ENCODE results near the gene MACF1. TPM values are rescaled to one million over a fixed set of nuclear protein-coding genes. Genes with fewer than 3 reads are reported as not detected.

MACF1 gene
- total RNA-seq, 1 experiment from 2014 or later, result 265 TPM

DNA sequence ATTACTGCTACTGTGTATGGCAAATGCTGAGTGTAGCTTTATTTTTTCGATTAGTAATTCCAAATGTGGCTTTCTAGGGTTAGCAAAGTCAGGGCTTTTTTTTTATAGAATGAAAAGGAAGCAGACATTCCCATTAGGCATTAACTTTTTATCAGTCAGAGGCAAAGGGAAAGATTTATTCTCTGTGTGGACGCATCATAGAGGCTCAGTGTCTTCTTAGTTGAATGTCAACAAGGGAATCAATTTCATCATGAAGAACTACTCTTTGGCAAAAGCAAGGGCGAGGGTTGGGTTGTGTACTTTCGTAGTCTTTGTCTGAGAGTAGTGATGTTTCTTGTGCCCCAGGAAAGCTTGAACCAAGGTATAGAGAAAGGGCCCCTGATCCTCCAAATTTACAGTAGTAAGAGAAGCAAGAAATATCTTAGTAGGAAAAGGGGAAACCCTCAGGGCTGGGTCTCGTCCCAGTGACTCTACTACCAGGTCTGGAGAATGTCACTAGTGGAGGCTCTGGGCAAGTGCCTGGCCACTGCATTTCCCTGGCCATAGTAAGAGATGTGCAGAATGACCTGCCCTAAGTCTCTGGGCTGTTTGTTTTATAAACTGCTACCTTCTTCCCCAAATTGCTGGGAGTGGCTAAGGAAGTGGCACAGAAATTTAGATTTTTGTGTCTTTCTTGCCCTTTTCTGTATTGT lies 30.0 kb upstream of the MACF1 start:
- Histone ChIP-seq H3K27ac (ENCODE audit: low read depth, low read length, poor library complexity, severe bottlenecking) (peak overlapping the region; percentile 50), H3K4me1 (ENCODE audit: insufficient read depth, low read length, poor library complexity, severe bottlenecking) (peaks cover 60% of the 10 kb centered on the region)

DNA sequence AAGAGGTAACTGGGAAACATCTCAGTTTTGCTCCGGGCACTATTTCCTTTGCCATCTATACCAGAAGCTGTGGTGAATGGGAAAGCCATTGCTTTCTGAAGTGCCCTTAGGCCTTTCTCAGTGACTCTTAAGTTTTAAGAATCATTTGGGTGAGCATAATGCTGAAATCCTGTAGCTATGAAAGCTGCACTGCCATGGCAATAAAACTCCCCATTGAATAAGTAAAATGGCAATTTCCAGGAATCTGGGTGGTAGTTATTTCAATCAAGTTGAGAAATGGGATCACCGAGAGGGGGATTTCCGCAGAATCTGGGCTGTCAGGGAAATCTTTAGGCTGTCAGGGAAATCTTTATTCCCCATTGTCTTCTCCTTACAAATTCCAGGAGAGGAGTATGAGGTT lies 26.8 kb upstream of the MACF1 start:
- CTCF ChIA-PET, result interaction anchor here (1.0 kb wide), 1 partner anchor 15 kb away, joined by 3 read pairs; no protein-coding TSS in a partner anchor
- no TSS peak for BruUV-seq (replicated peaks)
- intact Hi-C loops (cut with micrococcal nuclease; ENCODE audit: unreplicated experiment), result no loop called here
- H3K4me3 ChIP-seq (ENCODE audit: low read depth, low read length, poor library complexity, severe bottlenecking), result no peak overlapping the region
- no peaks in the 10 kb centered on the region for H3K9me3 ChIP-seq (ENCODE audit: low read depth, low read length, poor library complexity, severe bottlenecking)
- H3K4me1 ChIP-seq (ENCODE audit: insufficient read depth, low read length, poor library complexity, severe bottlenecking), result peaks cover 46% of the 10 kb centered on the region
- DNase-seq (ENCODE audit: low spot score), result no peak
- TF ChIP-seq, protein P1, sequence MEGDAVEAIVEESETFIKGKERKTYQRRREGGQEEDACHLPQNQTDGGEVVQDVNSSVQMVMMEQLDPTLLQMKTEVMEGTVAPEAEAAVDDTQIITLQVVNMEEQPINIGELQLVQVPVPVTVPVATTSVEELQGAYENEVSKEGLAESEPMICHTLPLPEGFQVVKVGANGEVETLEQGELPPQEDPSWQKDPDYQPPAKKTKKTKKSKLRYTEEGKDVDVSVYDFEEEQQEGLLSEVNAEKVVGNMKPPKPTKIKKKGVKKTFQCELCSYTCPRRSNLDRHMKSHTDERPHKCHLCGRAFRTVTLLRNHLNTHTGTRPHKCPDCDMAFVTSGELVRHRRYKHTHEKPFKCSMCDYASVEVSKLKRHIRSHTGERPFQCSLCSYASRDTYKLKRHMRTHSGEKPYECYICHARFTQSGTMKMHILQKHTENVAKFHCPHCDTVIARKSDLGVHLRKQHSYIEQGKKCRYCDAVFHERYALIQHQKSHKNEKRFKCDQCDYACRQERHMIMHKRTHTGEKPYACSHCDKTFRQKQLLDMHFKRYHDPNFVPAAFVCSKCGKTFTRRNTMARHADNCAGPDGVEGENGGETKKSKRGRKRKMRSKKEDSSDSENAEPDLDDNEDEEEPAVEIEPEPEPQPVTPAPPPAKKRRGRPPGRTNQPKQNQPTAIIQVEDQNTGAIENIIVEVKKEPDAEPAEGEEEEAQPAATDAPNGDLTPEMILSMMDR (conservative IDR thresholded peaks at IDR 0.05; ENCODE audit: low read depth, low read length), result no peak
- no peak for TF ChIP-seq EZH2 (IDR thresholded peaks at IDR 0.05; ENCODE audit: borderline replicate concordance, low read depth, low read length, poor library complexity, severe bottlenecking)
- no peaks in the 10 kb centered on the region for H3K36me3 ChIP-seq (ENCODE audit: insufficient read depth, low read length, poor library complexity, severe bottlenecking)
- no peaks in the 10 kb centered on the region for H3K27me3 ChIP-seq (replicated peaks; ENCODE audit: insufficient read depth, low read depth, low read length, poor library complexity)
- POLR2A ChIA-PET (ENCODE audit: low non-redundant PET), result no interaction called here
- no peak overlapping the region for H3K27ac ChIP-seq (ENCODE audit: low read depth, low read length, poor library complexity, severe bottlenecking)

More for the DNA sequence above, 30.0 kb upstream of the MACF1 start:
- DNase-seq (ENCODE audit: low spot score), result no peak
- intact Hi-C loops (cut with micrococcal nuclease; ENCODE audit: unreplicated experiment), result no loop called here
- CTCF ChIA-PET, result no interaction called here
- H3K27me3 ChIP-seq (replicated peaks; ENCODE audit: insufficient read depth, low read depth, low read length, poor library complexity), result no peaks in the 10 kb centered on the region
- no peak for TF ChIP-seq EZH2 (IDR thresholded peaks at IDR 0.05; ENCODE audit: borderline replicate concordance, low read depth, low read length, poor library complexity, severe bottlenecking)
- TF ChIP-seq, protein P1 (conservative IDR thresholded peaks at IDR 0.05; ENCODE audit: low read depth, low read length), result no peak
- no peaks in the 10 kb centered on the region for H3K36me3 ChIP-seq (ENCODE audit: insufficient read depth, low read length, poor library complexity, severe bottlenecking)
- POLR2A ChIA-PET (ENCODE audit: low non-redundant PET), result interaction anchor here (0.6 kb wide), 1 partner anchor 385 kb away, joined by 3 read pairs; no protein-coding TSS in a partner anchor
- no peaks in the 10 kb centered on the region for H3K9me3 ChIP-seq (ENCODE audit: low read depth, low read length, poor library complexity, severe bottlenecking)
- no TSS peak for BruUV-seq (replicated peaks)
- H3K4me3 ChIP-seq (ENCODE audit: low read depth, low read length, poor library complexity, severe bottlenecking), result no peak overlapping the region

DNA sequence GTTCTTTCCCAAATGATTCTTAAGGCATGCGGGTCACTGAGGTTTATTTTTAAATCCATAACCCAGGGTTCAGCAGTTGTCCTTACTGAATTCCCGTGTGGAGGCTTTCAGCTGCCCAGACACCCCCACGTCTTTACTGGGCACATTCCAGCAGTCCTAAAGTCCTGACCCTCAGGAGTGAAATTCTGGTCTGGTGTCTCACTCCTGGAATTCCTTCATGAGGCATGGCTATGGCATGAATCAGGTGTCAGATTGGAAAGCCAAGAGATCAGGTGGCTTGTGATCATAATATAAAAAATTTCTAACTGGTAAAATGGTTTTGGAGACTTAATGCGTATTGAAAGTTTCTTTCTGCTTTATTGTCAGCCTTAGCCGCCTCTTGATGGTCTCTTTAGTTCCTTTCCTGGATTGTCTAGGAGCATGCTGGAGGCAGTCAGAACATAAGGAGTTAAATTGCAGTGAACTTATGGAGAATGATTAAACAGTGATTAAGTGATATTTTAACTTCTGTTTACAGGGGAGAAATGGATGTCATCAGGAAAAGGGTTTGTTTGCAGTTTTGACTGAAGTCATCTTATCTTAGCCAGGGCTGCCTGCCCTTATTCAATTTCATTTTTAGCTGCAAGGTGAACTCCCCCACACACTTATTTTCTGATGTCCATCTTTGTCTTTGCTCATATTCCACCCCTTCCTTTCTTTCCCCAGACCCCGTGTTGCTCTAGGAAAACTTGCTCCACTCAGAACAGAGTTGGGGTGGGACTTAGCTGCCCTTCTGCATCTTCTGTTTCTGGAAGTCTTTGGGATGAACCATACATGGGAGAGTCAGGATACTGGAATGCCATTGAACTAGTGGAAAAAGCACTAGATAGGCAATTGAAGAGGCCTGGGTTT lies 25.7 kb upstream of the MACF1 start:
- DNase-seq (ENCODE audit: low spot score), result no peak
- TF ChIP-seq, protein P1 (conservative IDR thresholded peaks at IDR 0.05; ENCODE audit: low read depth, low read length), result no peak
- no peak for TF ChIP-seq EZH2 (IDR thresholded peaks at IDR 0.05; ENCODE audit: borderline replicate concordance, low read depth, low read length, poor library complexity, severe bottlenecking)
- H3K36me3 ChIP-seq (ENCODE audit: insufficient read depth, low read length, poor library complexity, severe bottlenecking), result no peaks in the 10 kb centered on the region
- no peak overlapping the region for H3K4me3 ChIP-seq (ENCODE audit: low read depth, low read length, poor library complexity, severe bottlenecking)
- no peak overlapping the region for H3K27ac ChIP-seq (ENCODE audit: low read depth, low read length, poor library complexity, severe bottlenecking)
- ChIA-PET POLR2A (ENCODE audit: low non-redundant PET) (no interaction called here), CTCF (no interaction called here)
- BruUV-seq (replicated peaks), result no TSS peak
- H3K27me3 ChIP-seq (replicated peaks; ENCODE audit: insufficient read depth, low read depth, low read length, poor library complexity), result no peaks in the 10 kb centered on the region
- H3K4me1 ChIP-seq (ENCODE audit: insufficient read depth, low read length, poor library complexity, severe bottlenecking), result peaks cover 50% of the 10 kb centered on the region
- intact Hi-C loops (cut with micrococcal nuclease; ENCODE audit: unreplicated experiment), result no loop called here
- H3K9me3 ChIP-seq (ENCODE audit: low read depth, low read length, poor library complexity, severe bottlenecking), result no peaks in the 10 kb centered on the region

All from A673 (cell line).